HepG2 (cell line): Measurements from ENCODE around the gene PPIA. TPM values are rescaled to one million over a fixed set of nuclear protein-coding genes. Genes with fewer than 3 reads are reported as not detected.

ENCODE experiments used
- AGO2 ChIP-seq: fragments of 200-400 bp; formaldehyde crosslinking; optimal IDR thresholded peaks from 2 replicates; pipeline ENCODE3; 2017; ENCODE audit warnings: mild to moderate bottlenecking, low read depth, low read length, moderate library complexity
- BCL6 ChIP-seq: IDR thresholded peaks from 2 replicates; pipeline ENCODE4 v1.6.1; 2016; ENCODE audit warnings: missing genetic modification reagents, missing compliant biosample characterization
- BRCA1 ChIP-seq: sonication (generic); formaldehyde crosslinking; IDR thresholded peaks from 2 replicates; pipeline ENCODE4 v1.4.0; 2020; ENCODE audit warnings: missing genetic modification reagents
- DNMT1 ChIP-seq: sonication (generic); formaldehyde crosslinking; IDR thresholded peaks from 2 replicates; pipeline ENCODE4 v1.5.1; 2020; ENCODE audit warnings: mild to moderate bottlenecking, missing genetic modification reagents
- GATAD2A ChIP-seq: IDR thresholded peaks from 2 replicates; pipeline ENCODE4 v1.6.1; 2016
- HNF4A ChIP-seq: sonication (generic); formaldehyde crosslinking; IDR thresholded peaks from 2 replicates; pipeline ENCODE4 v1.4.0; 2020; ENCODE audit warnings: missing genetic modification reagents
- HNF4G ChIP-seq, 2 experiments: sonication (generic) in 1 of 2; formaldehyde crosslinking in 1 of 2; IDR thresholded peaks; 2 replicates each; pipeline versions ENCODE4 v1.4.0 to v1.6.1; 2011 to 2020; ENCODE audit warnings: borderline replicate concordance in 2 of 2, low read depth in 2 of 2, mild to moderate bottlenecking in 2 of 2, low read length in 1 of 2, missing genetic modification reagents in 1 of 2, moderate library complexity in 1 of 2
- KLF16 ChIP-seq, 2 experiments: sonication (generic) in 1 of 2; formaldehyde crosslinking in 1 of 2; IDR thresholded peaks; 2 replicates each; pipeline versions ENCODE4 v1.6.1 to v1.8.0; 2016 to 2023; ENCODE audit warnings: missing genetic modification reagents in 2 of 2, missing compliant biosample characterization in 1 of 2
- MIER3 ChIP-seq: IDR thresholded peaks from 2 replicates; pipeline ENCODE4 v1.6.1; 2016; ENCODE audit warnings: missing compliant biosample characterization, borderline replicate concordance
- NR2F6 ChIP-seq, 2 experiments: IDR thresholded peaks; 2 replicates each; pipeline ENCODE4 v1.6.1; 2016; ENCODE audit warnings: antibody characterized with exemption in 1 of 2, mild to moderate bottlenecking in 1 of 2
- NRL ChIP-seq: sonication (generic); formaldehyde crosslinking; IDR thresholded peaks from 2 replicates; pipeline ENCODE4 v1.5.0; 2020; ENCODE audit warnings: missing genetic modification reagents, mild to moderate bottlenecking, moderate library complexity, borderline replicate concordance
- POLR2G ChIP-seq: fragments of 200-400 bp; formaldehyde crosslinking; IDR thresholded peaks from 2 replicates; pipeline ENCODE4 v1.6.1; 2018; ENCODE audit warnings: mild to moderate bottlenecking, low read depth, low read length, moderate library complexity
- RFX3 ChIP-seq: IDR thresholded peaks from 2 replicates; pipeline ENCODE4 v1.6.1; 2016; ENCODE audit warnings: missing biosample characterization, missing genetic modification reagents
- RFXAP ChIP-seq: sonication (generic); formaldehyde crosslinking; IDR thresholded peaks from 2 replicates; pipeline ENCODE4 v1.4.0; 2020; ENCODE audit warnings: missing genetic modification reagents, borderline replicate concordance
- SIX1 ChIP-seq: sonication (generic); formaldehyde crosslinking; IDR thresholded peaks from 2 replicates; pipeline ENCODE4 v1.4.0; 2020; ENCODE audit warnings: missing genetic modification reagents, borderline replicate concordance
- SMARCE1 ChIP-seq: fragments of 450-650 bp; IDR thresholded peaks from 2 replicates; pipeline ENCODE4 v1.6.1; 2017; ENCODE audit warnings: borderline replicate concordance
- TCF7L2 ChIP-seq: IDR thresholded peaks from 2 replicates; pipeline ENCODE4 v1.6.1; 2011; ENCODE audit warnings: mild to moderate bottlenecking, low read depth, low read length, moderate library complexity
- ZFP37 ChIP-seq: sonication (generic); formaldehyde crosslinking; IDR thresholded peaks from 2 replicates; pipeline ENCODE4 v1.4.0; 2020; ENCODE audit warnings: missing genetic modification reagents, borderline replicate concordance
- ZNF121 ChIP-seq: sonication (generic); formaldehyde crosslinking; IDR thresholded peaks from 2 replicates; pipeline ENCODE4 v1.5.0; 2020; ENCODE audit warnings: mild to moderate bottlenecking, missing genetic modification reagents
- ZNF263 ChIP-seq: sonication (generic); formaldehyde crosslinking; IDR thresholded peaks from 2 replicates; pipeline ENCODE4 v1.4.0; 2020; ENCODE audit warnings: missing genetic modification reagents
- ZNF367 ChIP-seq: sonication (generic); formaldehyde crosslinking; IDR thresholded peaks from 2 replicates; pipeline ENCODE4 v1.4.0; 2020; ENCODE audit warnings: missing genetic modification reagents, borderline replicate concordance
- ZNF646 ChIP-seq: sonication (generic); formaldehyde crosslinking; IDR thresholded peaks from 2 replicates; pipeline ENCODE4 v1.9.0; 2021; ENCODE audit warnings: mild to moderate bottlenecking, missing genetic modification reagents
- ZNF768 ChIP-seq: sonication (generic); formaldehyde crosslinking; IDR thresholded peaks from 2 replicates; pipeline ENCODE4 v1.4.0; 2020; ENCODE audit warnings: missing genetic modification reagents
- ZNF780A ChIP-seq: sonication (generic); formaldehyde crosslinking; IDR thresholded peaks from 2 replicates; pipeline ENCODE4 v1.8.0; 2022; ENCODE audit warnings: mild to moderate bottlenecking, missing genetic modification reagents, moderate library complexity
- ZSCAN21 ChIP-seq: sonication (generic); formaldehyde crosslinking; IDR thresholded peaks from 2 replicates; pipeline ENCODE4 v1.8.0; 2022; ENCODE audit warnings: mild to moderate bottlenecking, missing genetic modification reagents, moderate library complexity, borderline replicate concordance
- polyA plus RNA-seq, 8 experiments: library from polyadenylated mRNA; depleted of rRNA in 3 of 8; stranded (reverse) in 7 of 8; unstranded in 1 of 8; fragments of >200 nt; fragmentation: Illumina TruSeq in 4 of 8; extraction: Trizol in 4 of 8; gene quantifications; 2 replicates each; pipeline versions ENCODE4 v1.2.1 to v1.2.3, GENCODE V29; 2011 to 2016; ENCODE audit warnings: low read depth in 4 of 8, missing spikeins in 1 of 8, mixed read lengths in 1 of 8; ENCODE audit not compliant: insufficient read depth in 1 of 8
- total RNA-seq, 5 experiments: library from RNA; depleted of rRNA; stranded (reverse); fragments of >200 nt; fragmentation: Illumina TruSeq; extraction: Trizol; gene quantifications; 2 replicates each; pipeline ENCODE4 v1.2.3, GENCODE V29; 2016; ENCODE audit warnings: low read depth in 1 of 5

The PPIA gene
- total and polyA plus RNA-seq, 2 of the 13 experiments (the other 11 are each of a cell fraction or from before 2014, with no cell fraction given) = 2,268 to 3,010 TPM

GRCh38 chr7:44750921-44751571 is 45.4 kb upstream of the PPIA start (continued):
- no peak for TF ChIP-seq ZNF646 (CRISPR knock-in tag)
- TF ChIP-seq GATAD2A (CRISPR knock-in tag) = no peak
- TF ChIP-seq ZNF780A = peak; percentile 45; the same call in 1 of the 2 replicates
- no peak for TF ChIP-seq BRCA1 (CRISPR knock-in tag)
- no peak for TF ChIP-seq ZNF121 (CRISPR knock-in tag)
- no peak for TF ChIP-seq ZNF367 (CRISPR knock-in tag)
- 0 out of 2 replicates have a peak, but pooled peaks have one; percentile 15 for TF ChIP-seq HNF4G (IDR thresholded peaks at IDR 0.05; ENCODE audit: borderline replicate concordance, low read depth, low read length)
- no peak for TF ChIP-seq HNF4G (CRISPR knock-in tag; IDR thresholded peaks at IDR 0.05; ENCODE audit: borderline replicate concordance, low read depth)
- TF ChIP-seq TCF7L2 = no peak
- TF ChIP-seq ZFP37 (CRISPR knock-in tag) = no peak
- 0 out of 2 replicates have a peak, but pooled peaks have one; percentile 24 for TF ChIP-seq NRL (CRISPR knock-in tag)
- TF ChIP-seq ZSCAN21 = no peak
- no peak for TF ChIP-seq RFXAP (CRISPR knock-in tag)
- no peak for TF ChIP-seq SIX1 (CRISPR knock-in tag)
- no peak for TF ChIP-seq AGO2
- TF ChIP-seq BCL6 (CRISPR knock-in tag) = no peak
- TF ChIP-seq MIER3 (CRISPR knock-in tag) = no peak
- TF ChIP-seq NR2F6 (IDR thresholded peaks at IDR 0.05) = peak; percentile 32; the same call in 1 of the 2 replicates
- peak; percentile 43; the same call in 1 of the 2 replicates for TF ChIP-seq NR2F6 (CRISPR knock-in tag; IDR thresholded peaks at IDR 0.05)
- TF ChIP-seq POLR2G = no peak
- no peak for TF ChIP-seq SMARCE1
- no peak for TF ChIP-seq RFX3
- TF ChIP-seq ZNF768 (CRISPR knock-in tag) = peak; percentile 72; the same call in 1 of the 2 replicates
- no peak for TF ChIP-seq DNMT1 (CRISPR knock-in tag)
- TF ChIP-seq KLF16 (CRISPR knock-in tag; IDR thresholded peaks at IDR 0.05) = no peak
- peak; percentile 44 for TF ChIP-seq HNF4A (CRISPR knock-in tag)
- 0 out of 2 replicates have a peak, but pooled peaks have one; percentile 18 for TF ChIP-seq ZNF263 (CRISPR knock-in tag)
